HUDEP-2 (cell line): ENCODE results near the gene AGPAT4.
A peak's percentile ranks its signal among the peaks of the same experiment; 100 is the strongest.
"Not testable (repeated sequence)": the region's sequence is repeated elsewhere in the genome, so short reads cannot be mapped to it uniquely, and the experiment has no call there.

Source experiments
- DNase-seq, 76 experiments: peaks; one replicate each; lab custom pipeline; 2025; ENCODE audit not compliant: unreplicated experiment in 76 of 76; lab: John Stamatoyannopoulos, UW

Gene AGPAT4

GRCh38 chr6:161211380-161212035 lies 62.4 kb downstream of the AGPAT4 start:
- DNase-seq, result no peak

- DNase-seq, result no peak
Measured at GRCh38 chr6:161210857-161211256, 63.0 kb downstream of the AGPAT4 start.

GRCh38 chr6:161207200-161207599 lies 66.7 kb downstream of the AGPAT4 start:
- DNase-seq, result no peak

GRCh38 chr6:161204866-161205557 lies 68.8 kb downstream of the AGPAT4 start:
- DNase-seq, result no peak

GRCh38 chr6:161200610-161201370 lies 73.1 kb downstream of the AGPAT4 start:
- peak in 1 of 76 experiments; percentile 5 for DNase-seq

GRCh38 chr6:161199850-161200249 lies 74.0 kb downstream of the AGPAT4 start:
- no peak for DNase-seq

GRCh38 chr6:161198783-161199460 lies 74.9 kb downstream of the AGPAT4 start:
- no peak for DNase-seq

- DNase-seq, result no peak
Measured at GRCh38 chr6:161198176-161198575, 75.7 kb downstream of the AGPAT4 start.

GRCh38 chr6:161195386-161195785 lies 78.5 kb downstream of the AGPAT4 start:
- DNase-seq, result no peak

- DNase-seq, result no peak
Measured at GRCh38 chr6:161194374-161194773, 79.5 kb downstream of the AGPAT4 start.

- DNase-seq, result no peak
Measured at GRCh38 chr6:161192636-161193411, 81.0 kb downstream of the AGPAT4 start.

GRCh38 chr6:161191671-161192070 lies 82.2 kb downstream of the AGPAT4 start:
- no peak for DNase-seq

GRCh38 chr6:161191007-161191406 lies 82.9 kb downstream of the AGPAT4 start:
- no peak for DNase-seq

GRCh38 chr6:161189891-161190290 lies 84.0 kb downstream of the AGPAT4 start:
- peak in 1 of 76 experiments; percentile 3 for DNase-seq

- DNase-seq, result no peak
Measured at GRCh38 chr6:161188547-161189465, 85.1 kb downstream of the AGPAT4 start.

- no peak for DNase-seq
Measured at GRCh38 chr6:161186173-161186769, 87.6 kb downstream of the AGPAT4 start.

- DNase-seq, result no peak
Measured at GRCh38 chr6:161181121-161181520, 92.7 kb downstream of the AGPAT4 start.

- DNase-seq, result not testable (repeated sequence)
Measured at GRCh38 chr6:161178155-161178554, 95.7 kb downstream of the AGPAT4 start.

GRCh38 chr6:161176428-161176827 lies 97.4 kb downstream of the AGPAT4 start:
- not testable (repeated sequence) for DNase-seq
